GM23338 (cell line): Measurements from ENCODE around the gene WWOX. TPM values are rescaled to one million over a fixed set of nuclear protein-coding genes. Genes with fewer than 3 reads are reported as not detected.

Experiments
- ATAC-seq: fragments of 200-7000 bp; cut with Tn5 transposase; 3 replicates; pipeline ENCODE4 v1.9.1; 2020
- DNase-seq: peaks from one replicate; pipeline ENCODE4 v3.0.0-alpha.2; 2015; ENCODE audit warnings: low spot score
- H2AFZ ChIP-seq: fragments of 200-600 bp; sonication (generic); 2 replicates; pipeline ENCODE4 v1.8.0; 2016; ENCODE audit warnings: antibody characterized with exemption, mild to moderate bottlenecking, moderate library complexity
- H3F3A ChIP-seq: fragments of 200-600 bp; sonication (generic); replicated peaks from 2 replicates; pipeline ENCODE4 v1.8.0; 2017; ENCODE audit warnings: antibody characterized with exemption, mixed run types, low read depth
- H3K27ac ChIP-seq: fragments of 200-600 bp; sonication (generic); 2 replicates; pipeline ENCODE4 v1.6.1; 2016; ENCODE audit warnings: low read depth
- H3K27me3 ChIP-seq: fragments of 200-600 bp; sonication (generic); 2 replicates; pipeline ENCODE4 v1.8.0; 2016; ENCODE audit warnings: mild to moderate bottlenecking, mixed run types, moderate library complexity; ENCODE audit not compliant: insufficient read depth
- H3K36me3 ChIP-seq: fragments of 200-600 bp; sonication (generic); 2 replicates; pipeline ENCODE4 v1.8.0; 2016; ENCODE audit warnings: mild to moderate bottlenecking; ENCODE audit not compliant: insufficient read depth
- H3K4me1 ChIP-seq: fragments of 200-600 bp; sonication (generic); 2 replicates; pipeline ENCODE4 v1.8.0; 2016; ENCODE audit warnings: mild to moderate bottlenecking, moderate library complexity; ENCODE audit not compliant: insufficient read depth
- H3K4me2 ChIP-seq: fragments of 200-600 bp; sonication (generic); 2 replicates; pipeline ENCODE4 v1.7.1; 2017; ENCODE audit warnings: mixed run types
- H3K4me3 ChIP-seq: fragments of 200-600 bp; sonication (generic); 2 replicates; pipeline ENCODE4 v1.6.1; 2016; ENCODE audit warnings: mixed run types
- H3K79me2 ChIP-seq: fragments of 200-600 bp; sonication (generic); replicated peaks from 2 replicates; pipeline ENCODE4 v1.8.0; 2017; ENCODE audit warnings: mild to moderate bottlenecking; ENCODE audit not compliant: insufficient read depth
- H3K9me2 ChIP-seq: fragments of 200-600 bp; sonication (generic); 2 replicates; pipeline ENCODE4 v1.8.0; 2017; ENCODE audit not compliant: insufficient read depth
- H4K20me1 ChIP-seq: fragments of 200-600 bp; sonication (generic); replicated peaks from 2 replicates; pipeline ENCODE4 v1.8.0; 2017; ENCODE audit warnings: mild to moderate bottlenecking; ENCODE audit not compliant: insufficient read depth
- H3K27ac Mint-ChIP-seq: 2 replicates; pipeline ENCODE4 v1.8.0; 2020; ENCODE audit warnings: inconsistent platforms, mild to moderate bottlenecking, moderate library complexity, mixed read lengths
- H3K27me3 Mint-ChIP-seq: 3 replicates; pipeline ENCODE4 v1.8.0; 2022; ENCODE audit warnings: low read depth, mild to moderate bottlenecking, moderate library complexity, mixed read lengths, inconsistent platforms; ENCODE audit not compliant: insufficient read depth, poor library complexity
- H3K36me3 Mint-ChIP-seq: 3 replicates; pipeline ENCODE4 v1.8.0; 2021; ENCODE audit warnings: low read depth, mild to moderate bottlenecking, inconsistent platforms, moderate library complexity, mixed read lengths
- H3K4me1 Mint-ChIP-seq: 3 replicates; pipeline ENCODE4 v1.8.0; 2020; ENCODE audit warnings: mild to moderate bottlenecking, inconsistent platforms, mixed read lengths
- H3K4me3 Mint-ChIP-seq: 3 replicates; pipeline ENCODE4 v1.8.0; 2021; ENCODE audit warnings: moderate library complexity, mild to moderate bottlenecking, inconsistent platforms, mixed read lengths
- H3K9me3 Mint-ChIP-seq: 3 replicates; pipeline ENCODE4 v1.8.0; 2020; ENCODE audit warnings: moderate library complexity, mild to moderate bottlenecking, inconsistent platforms, mixed read lengths
- CREB1 ChIP-seq: fragments of 250-450 bp; sonication (Bioruptor Pico); IDR thresholded peaks from 2 replicates; pipeline ENCODE4 v1.5.0; 2020; ENCODE audit warnings: low read depth, mild to moderate bottlenecking, moderate library complexity
- ETS1 ChIP-seq: IDR thresholded peaks from 2 replicates; pipeline ENCODE4 v1.6.1; 2016; ENCODE audit warnings: antibody characterized with exemption
- EZH2 ChIP-seq: fragments of 200-600 bp; sonication (generic); IDR thresholded peaks from one replicate; pipeline ENCODE4 v1.8.0; 2017; ENCODE audit warnings: antibody characterized with exemption, mild to moderate bottlenecking, low read depth; ENCODE audit not compliant: unreplicated experiment
- JUNB ChIP-seq: IDR thresholded peaks from one replicate; pipeline ENCODE4 v1.6.1; 2016; ENCODE audit warnings: antibody characterized with exemption; ENCODE audit not compliant: unreplicated experiment
- POLR2AphosphoS5 ChIP-seq: IDR thresholded peaks from 2 replicates; pipeline ENCODE4 v1.6.1; 2016; ENCODE audit warnings: antibody characterized with exemption, low read depth
- STAT1 ChIP-seq: IDR thresholded peaks from one replicate; pipeline ENCODE4 v1.6.1; 2016; ENCODE audit warnings: antibody characterized with exemption; ENCODE audit not compliant: unreplicated experiment
- ZNF114 ChIP-seq: fragments of 250-450 bp; sonication (Bioruptor Pico); IDR thresholded peaks from 2 replicates; pipeline ENCODE4 v1.5.0; 2020; ENCODE audit warnings: mild to moderate bottlenecking, moderate library complexity
- ZNF331 ChIP-seq: fragments of 250-450 bp; sonication (Bioruptor Pico); IDR thresholded peaks from 2 replicates; pipeline ENCODE4 v1.5.0; 2020; ENCODE audit warnings: low read depth, mild to moderate bottlenecking, moderate library complexity
- ZNF462 ChIP-seq: fragments of 250-450 bp; sonication (Bioruptor Pico); IDR thresholded peaks from 2 replicates; pipeline ENCODE4 v1.5.0; 2020; ENCODE audit warnings: mild to moderate bottlenecking, moderate library complexity
- polyA plus RNA-seq: library from polyadenylated mRNA; unstranded; fragments of >200 nt; fragmentation: Nextera tagmentation; extraction: Ambion mirVana; gene quantifications from 2 replicates; pipeline ENCODE4 v1.2.1, GENCODE V29; 2016
- total RNA-seq: library from RNA; depleted of rRNA; stranded (reverse); fragments of >200 nt; shearing (Covaris generic); gene quantifications from 2 replicates; pipeline ENCODE4 v1.2.3, GENCODE V29; 2014

Gene WWOX
- total and polyA plus RNA-seq, 2 experiments from 2014 or later, result 10.0 to 19.3 TPM

- TF ChIP-seq ZNF462 (CRISPR knock-in tag), result no peak
- TF ChIP-seq ZNF331 (CRISPR knock-in tag), result no peak
- no peak for TF ChIP-seq JUNB
Measured at GRCh38 chr16:78177987-78178386, 78.5 kb downstream of the WWOX start (continued).

DNA sequence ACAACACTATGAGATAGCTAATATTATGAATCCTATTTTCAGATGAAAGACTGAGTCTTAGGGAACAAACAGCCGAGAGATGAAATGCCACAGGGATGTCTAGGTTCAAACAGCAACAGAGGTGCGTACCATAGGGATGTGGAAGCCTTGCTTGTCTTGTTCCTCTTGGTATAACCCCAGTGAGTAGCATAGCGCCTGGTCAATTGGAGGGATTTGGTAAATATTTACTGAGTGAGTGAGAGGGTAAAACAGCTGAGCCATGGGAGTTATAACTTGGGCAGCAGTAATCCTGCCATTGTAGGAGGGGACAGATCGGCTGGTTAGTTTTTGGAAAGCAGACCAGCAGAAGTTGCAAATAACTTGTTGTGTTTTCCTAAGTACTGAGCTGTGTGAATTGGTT, 80.2 kb downstream of the WWOX start:
- no peak overlapping the region for H3K27ac Mint-ChIP-seq
- no peak overlapping the region for H3K4me3 Mint-ChIP-seq
- H3K36me3 ChIP-seq, result no peaks in the 10 kb centered on the region
- H3K27me3 ChIP-seq, result no peaks in the 10 kb centered on the region
- H3K4me3 ChIP-seq, result no peak overlapping the region
- ATAC-seq (no peak), DNase-seq (no peak)
- H3K79me2 ChIP-seq, result no peaks in the 10 kb centered on the region
- H3K4me1 ChIP-seq, result no peaks in the 10 kb centered on the region
- H3K27me3 Mint-ChIP-seq, result peaks cover 2% of the 10 kb centered on the region
- no peaks in the 10 kb centered on the region for H3K9me3 Mint-ChIP-seq
- peaks cover 6% of the 10 kb centered on the region; the same call in 1 of the 2 replicates for H3K9me2 ChIP-seq
- no peak overlapping the region for H2AFZ ChIP-seq
- no peaks in the 10 kb centered on the region for H3K36me3 Mint-ChIP-seq
- no peaks in the 10 kb centered on the region for H4K20me1 ChIP-seq
- no peak overlapping the region for H3K4me2 ChIP-seq
- H3K4me1 Mint-ChIP-seq, result peaks cover 5% of the 10 kb centered on the region; the same call in 2 of the 3 replicates
- H3K27ac ChIP-seq, result no peak overlapping the region
- no peaks in the 10 kb centered on the region for H3F3A ChIP-seq
- TF ChIP-seq EZH2, result no peak
- TF ChIP-seq ZNF462 (CRISPR knock-in tag), result no peak
- TF ChIP-seq JUNB, result no peak
- no peak for TF ChIP-seq CREB1 (CRISPR knock-in tag)
- TF ChIP-seq POLR2AphosphoS5, result no peak
- no peak for TF ChIP-seq STAT1
- no peak for TF ChIP-seq ZNF114 (CRISPR knock-in tag)
- no peak for TF ChIP-seq ETS1
